B cell (primary cell): ENCODE results near the gene ABCA1.

Experiments used
- CTCF ChIP-seq: fragments of 200-600 bp; IDR thresholded peaks from one replicate; pipeline ENCODE4 v1.8.0; 2022; ENCODE audit warnings: antibody characterized with exemption, mild to moderate bottlenecking
- EZH2 ChIP-seq: IDR thresholded peaks from 2 replicates; pipeline ENCODE4 v1.6.1; 2012; ENCODE audit warnings: borderline replicate concordance, low read depth, mild to moderate bottlenecking, moderate library complexity, low read length; ENCODE audit not compliant: insufficient read depth, poor library complexity, severe bottlenecking

DNA sequence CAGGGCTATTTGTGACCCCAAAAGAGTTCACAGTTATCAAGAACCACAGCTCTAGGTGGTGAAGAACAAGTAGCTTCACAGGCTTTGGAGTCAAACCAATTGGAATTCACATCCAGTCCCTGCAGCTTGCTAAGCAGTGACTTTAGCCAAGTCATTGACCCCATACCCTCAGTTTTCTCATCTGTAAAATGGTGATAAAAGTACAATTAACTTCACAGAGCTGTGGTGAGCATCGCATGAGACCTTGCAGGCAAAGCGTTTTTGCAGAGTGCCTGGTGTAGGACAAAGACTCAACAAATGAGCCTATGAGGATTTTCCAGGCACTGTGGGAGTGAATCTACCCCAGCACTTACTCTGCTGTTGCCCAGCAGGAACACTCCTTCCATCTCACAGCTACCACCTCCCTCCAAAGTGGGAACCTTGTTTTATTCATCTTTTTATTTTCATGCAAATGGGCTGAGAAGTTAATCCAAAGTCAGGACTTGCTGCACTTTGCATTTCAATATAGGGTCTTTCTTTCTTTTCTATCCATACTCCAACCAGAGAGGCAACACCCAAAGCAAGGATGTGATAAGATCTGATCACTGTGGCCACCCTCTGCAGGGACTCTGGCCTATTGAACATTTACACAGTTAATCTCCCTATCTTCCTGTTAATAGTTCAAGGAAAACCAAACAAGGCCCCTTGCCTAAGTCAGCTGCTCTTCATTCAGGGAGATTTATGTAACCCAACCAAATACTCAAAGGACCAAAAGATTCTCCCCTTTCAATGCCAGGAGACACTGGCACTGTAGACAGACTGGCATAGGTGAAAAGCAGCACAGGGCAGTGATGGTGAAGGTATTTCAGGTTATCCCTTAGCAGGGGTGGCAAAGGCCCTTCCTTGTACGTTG lies 41.9 kb downstream of the ABCA1 start:
- TF ChIP-seq CTCF (no peak), EZH2 (no peak)
